Natural killer cell treated with Interleukin-12 subunit alpha and Interleukin-12 subunit beta and Interleukin-15 and Interleukin-18, amount 100 ng/mL, for 72 hours (primary cell): ENCODE results near the gene DBNDD2. TPM values are rescaled to one million over a fixed set of nuclear protein-coding genes. Genes with fewer than 3 reads are reported as not detected.

Experiments
- ATAC-seq, 2 donors: fragments of 150-1000 bp; cut with Tn5 transposase in 1 of 2; sonication (Bioruptor Pico), chemical (Tn5 transposase) in 1 of 2; 2 replicates each; pipeline ENCODE4 v1.10.0; 2021
- DNase-seq: peaks from one replicate; pipeline ENCODE4 v3.0.0; 2022; ENCODE audit warnings: low spot score
- H3K27ac Mint-ChIP-seq, 2 donors: 1 replicate in 1 of 2; 2 replicates in 1 of 2; pipeline ENCODE4 v1.8.0; 2022; ENCODE audit warnings: mixed read lengths in 2 of 2, mild to moderate bottlenecking in 1 of 2, moderate library complexity in 1 of 2
- H3K27me3 Mint-ChIP-seq, 2 donors: 1 replicate in 1 of 2; 2 replicates in 1 of 2; pipeline ENCODE4 v1.8.0; 2022; ENCODE audit warnings: mixed read lengths in 2 of 2
- H3K36me3 Mint-ChIP-seq: one replicate; pipeline ENCODE4 v1.8.0; 2022; ENCODE audit warnings: mixed read lengths
- H3K4me1 Mint-ChIP-seq, 2 donors: 1 replicate in 1 of 2; 2 replicates in 1 of 2; pipeline ENCODE4 v1.8.0; 2022; ENCODE audit warnings: low read depth in 2 of 2, mixed read lengths in 2 of 2, mild to moderate bottlenecking in 1 of 2
- H3K4me3 Mint-ChIP-seq: one replicate; pipeline ENCODE4 v1.8.0; 2022; ENCODE audit warnings: mixed read lengths
- H3K9me3 Mint-ChIP-seq: 2 replicates; pipeline ENCODE4 v1.8.0; 2022; ENCODE audit warnings: mixed read lengths
- total RNA-seq, 2 donors: library from RNA; stranded (reverse); gene quantifications; one replicate each; pipeline ENCODE4 v1.2.3, GENCODE V29; 2022

Gene DBNDD2, protein sequence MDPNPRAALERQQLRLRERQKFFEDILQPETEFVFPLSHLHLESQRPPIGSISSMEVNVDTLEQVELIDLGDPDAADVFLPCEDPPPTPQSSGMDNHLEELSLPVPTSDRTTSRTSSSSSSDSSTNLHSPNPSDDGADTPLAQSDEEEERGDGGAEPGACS
- total RNA-seq = 1 to 10 TPM; 6.1 to 6.4 TPM

DNA sequence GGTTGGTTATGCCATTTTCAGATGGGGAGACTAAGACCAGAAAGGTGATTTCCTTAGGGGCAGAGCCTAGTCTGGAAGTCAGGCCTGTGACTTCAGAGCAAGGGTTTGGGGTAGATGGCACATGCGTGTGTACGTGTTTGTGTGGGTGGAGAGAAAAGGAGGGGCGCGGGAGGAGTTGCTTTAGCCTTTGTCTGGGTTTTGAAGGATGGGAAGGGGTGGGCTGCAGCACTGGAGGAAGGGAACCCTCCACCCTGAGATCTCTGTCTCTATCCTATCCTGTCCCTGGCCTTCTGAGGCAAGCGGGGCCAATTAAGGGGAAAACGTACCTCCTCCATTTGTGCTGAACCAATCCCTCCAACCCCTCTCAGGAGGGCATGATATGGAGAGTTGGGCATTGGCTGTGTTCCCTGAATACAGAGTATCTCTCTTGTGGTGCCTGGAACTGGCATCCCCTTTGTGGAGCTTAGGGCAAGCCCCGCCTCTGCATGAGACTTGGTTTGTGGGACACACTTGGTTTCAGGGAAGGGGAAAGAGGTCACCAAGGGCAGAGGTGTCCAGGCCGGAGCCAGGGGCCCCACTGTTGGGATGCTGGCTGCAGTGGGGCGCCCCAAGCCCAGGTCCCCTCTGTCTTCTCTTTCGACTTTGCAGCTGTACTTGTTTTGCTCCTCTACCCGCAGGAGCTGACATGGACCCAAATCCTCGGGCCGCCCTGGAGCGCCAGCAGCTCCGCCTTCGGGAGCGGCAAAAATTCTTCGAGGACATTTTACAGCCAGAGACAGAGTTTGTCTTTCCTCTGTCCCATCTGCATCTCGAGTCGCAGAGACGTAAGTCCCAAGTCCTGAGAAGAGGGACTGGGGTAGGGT, at the start of gene DBNDD2:
DBNDD2 (plus strand) TSS at position 507 of the 863 bp plus-strand sequence; CDS start at position 686, 179 bp downstream.
- H3K9me3 Mint-ChIP-seq = no peaks in the 10 kb centered on the region
- H3K27ac Mint-ChIP-seq = no peak within 1 kb of the TSS
- DNase-seq (no peak), ATAC-seq (no peak)
- H3K4me3 Mint-ChIP-seq = peak within 1 kb of the TSS; percentile 49
- no peaks in the 10 kb centered on the region for H3K27me3 Mint-ChIP-seq
- H3K36me3 Mint-ChIP-seq = no peaks in the 10 kb centered on the region
- peaks cover 8 to 12% of the 10 kb centered on the region in 2 donors for H3K4me1 Mint-ChIP-seq

DNA sequence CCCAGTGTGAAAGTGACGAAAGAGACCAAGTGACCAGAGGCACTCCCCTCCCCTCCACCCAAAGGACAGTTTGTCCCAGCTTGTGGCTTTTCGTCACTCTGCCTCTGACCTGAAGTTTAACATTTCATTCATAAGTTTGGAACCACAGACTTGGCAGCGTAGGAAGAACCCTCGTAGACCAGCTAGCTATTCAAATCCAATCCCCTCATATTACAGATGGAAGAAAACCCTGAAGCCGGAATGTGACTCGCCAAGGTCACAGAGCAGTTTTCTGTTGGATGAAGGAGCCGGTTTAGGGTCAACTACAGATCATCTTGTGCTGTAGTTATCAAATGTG, 49.1 kb upstream of the DBNDD2 start:
- H3K9me3 Mint-ChIP-seq = no peaks in the 10 kb centered on the region
- no peak overlapping the region for H3K27ac Mint-ChIP-seq
- no peak overlapping the region for H3K4me3 Mint-ChIP-seq
- no peak for ATAC-seq
- H3K27me3 Mint-ChIP-seq = no peaks in the 10 kb centered on the region
- no peak for DNase-seq
- no peaks in the 10 kb centered on the region for H3K36me3 Mint-ChIP-seq
- H3K4me1 Mint-ChIP-seq = peaks cover 26 to 32% of the 10 kb centered on the region in 2 donors

DNA sequence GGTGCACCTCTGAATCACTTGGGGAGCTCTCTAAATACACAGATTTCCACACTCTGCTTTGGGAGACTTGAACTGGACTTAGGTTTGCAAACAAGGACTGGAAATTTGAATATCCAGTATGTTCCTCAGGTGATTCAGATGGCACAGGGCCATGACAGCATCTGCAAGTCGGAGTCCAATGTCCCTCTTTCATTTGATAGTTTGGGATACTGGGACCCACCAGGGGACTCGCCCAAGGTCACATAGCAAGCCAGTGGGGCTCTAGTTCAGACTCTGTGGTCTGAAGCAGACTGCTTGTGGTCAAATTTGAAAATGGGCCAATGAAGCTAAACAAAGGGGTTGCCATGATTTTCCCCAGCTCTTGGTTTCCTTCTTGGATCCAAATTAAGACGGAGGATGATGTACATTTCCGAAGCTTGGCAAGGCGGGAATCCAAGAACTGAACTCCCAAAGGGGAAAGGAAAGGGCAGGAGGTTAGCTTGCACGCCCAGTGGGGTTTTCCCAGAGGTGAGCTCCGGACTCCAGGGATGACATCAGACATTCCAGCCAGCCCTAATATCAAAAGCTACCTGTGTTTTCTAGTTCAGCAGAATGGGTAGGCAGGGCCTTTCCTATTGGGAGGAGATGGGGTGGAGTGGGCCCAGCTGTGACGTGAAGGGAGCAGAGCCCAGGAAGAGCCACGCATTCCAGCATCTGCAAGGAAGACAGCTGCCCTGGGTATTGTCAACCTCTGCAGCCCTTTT, 48.5 kb upstream of the DBNDD2 start:
- no peak for DNase-seq
- no peak overlapping the region for H3K4me3 Mint-ChIP-seq
- H3K36me3 Mint-ChIP-seq = no peaks in the 10 kb centered on the region

DNA sequence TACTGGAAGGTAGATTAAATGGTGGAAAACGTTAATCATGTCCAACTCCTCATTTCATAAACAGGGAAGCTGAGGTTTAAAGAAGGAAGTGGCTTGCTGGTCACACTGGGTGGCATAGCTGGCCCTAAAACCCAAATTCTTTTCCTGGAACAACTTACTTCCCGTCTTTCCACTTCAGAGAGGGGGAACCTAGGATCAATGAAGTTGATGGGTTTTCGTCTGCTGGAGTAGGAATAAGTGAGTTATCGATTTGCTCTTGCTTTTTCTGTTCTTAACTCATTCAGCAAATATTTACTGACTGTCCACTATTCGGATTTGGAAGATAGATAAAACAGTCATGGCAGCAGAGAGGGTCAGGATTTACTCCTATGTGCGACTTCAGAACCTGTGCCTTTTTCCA, 46.3 kb upstream of the DBNDD2 start:
- no peaks in the 10 kb centered on the region for H3K27me3 Mint-ChIP-seq
- DNase-seq = no peak
- H3K27ac Mint-ChIP-seq = no peak overlapping the region
- H3K36me3 Mint-ChIP-seq = peaks cover 5% of the 10 kb centered on the region
- ATAC-seq = no peak
- H3K4me1 Mint-ChIP-seq = peaks cover 21 to 24% of the 10 kb centered on the region in 2 donors
- H3K4me3 Mint-ChIP-seq = no peak overlapping the region
- no peaks in the 10 kb centered on the region for H3K9me3 Mint-ChIP-seq

More for the DNA sequence above, 48.5 kb upstream of the DBNDD2 start:
- Mint-ChIP-seq H3K27me3 (no peaks in the 10 kb centered on the region), H3K27ac (no peak overlapping the region), H3K9me3 (no peaks in the 10 kb centered on the region), H3K4me1 (peaks cover 26 to 31% of the 10 kb centered on the region in 2 donors)
- ATAC-seq = no peak

DNA sequence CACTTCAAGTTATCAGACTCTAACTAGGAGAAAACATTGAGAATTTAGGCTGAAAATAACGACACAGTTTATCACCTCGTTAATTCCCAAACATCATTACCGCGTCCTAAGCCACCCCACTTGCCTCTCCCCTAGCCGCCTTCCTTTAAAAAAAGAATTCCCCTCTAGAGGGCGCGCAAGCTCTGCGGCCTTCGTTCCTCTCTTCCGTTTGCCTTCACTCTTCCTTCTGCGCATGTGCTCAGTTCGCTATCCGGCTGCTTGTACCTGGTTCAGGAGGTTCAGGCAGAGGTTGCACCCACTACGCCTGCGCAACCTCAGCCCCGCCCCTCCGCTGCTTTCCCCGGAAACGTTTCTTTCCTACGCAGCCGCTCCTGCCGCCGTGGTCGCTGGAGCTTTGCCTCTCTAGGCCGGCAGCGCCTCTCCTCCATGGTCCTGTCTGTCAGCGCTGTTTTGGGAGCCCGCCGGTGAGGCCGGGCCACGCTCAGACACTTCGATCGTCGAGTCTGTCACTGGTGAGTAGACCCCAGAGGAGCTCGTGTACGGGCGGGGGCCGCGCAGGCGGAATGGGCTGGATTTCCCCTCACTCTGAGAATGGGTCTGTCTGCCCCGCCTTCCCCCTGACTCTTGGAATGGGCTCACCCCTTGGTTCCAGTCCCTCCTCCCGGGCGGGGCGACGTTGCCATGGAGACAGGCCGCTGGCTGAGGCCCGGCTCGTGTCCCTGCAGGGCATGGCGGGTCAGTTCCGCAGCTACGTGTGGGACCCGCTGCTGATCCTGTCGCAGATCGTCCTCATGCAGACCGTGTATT, 45.1 kb upstream of the DBNDD2 start, which contains the start of gene SYS1:
SYS1 (plus strand) TSS at position 353 of the 807 bp plus-strand sequence; CDS start at position 729, 376 bp downstream.
- no peaks in the 10 kb centered on the region for H3K9me3 Mint-ChIP-seq
- peaks cover 32 to 35% of the 10 kb centered on the region in 2 donors for H3K4me1 Mint-ChIP-seq
- ATAC-seq (peak; percentile 93 to 94), DNase-seq (peak; percentile 98)
- H3K4me3 Mint-ChIP-seq = peak within 1 kb of the TSS; percentile 95
- H3K27ac Mint-ChIP-seq = peak within 1 kb of the TSS; percentile 95 to 96
- H3K36me3 Mint-ChIP-seq = peaks cover 10% of the 10 kb centered on the region
- no peaks in the 10 kb centered on the region for H3K27me3 Mint-ChIP-seq

DNA sequence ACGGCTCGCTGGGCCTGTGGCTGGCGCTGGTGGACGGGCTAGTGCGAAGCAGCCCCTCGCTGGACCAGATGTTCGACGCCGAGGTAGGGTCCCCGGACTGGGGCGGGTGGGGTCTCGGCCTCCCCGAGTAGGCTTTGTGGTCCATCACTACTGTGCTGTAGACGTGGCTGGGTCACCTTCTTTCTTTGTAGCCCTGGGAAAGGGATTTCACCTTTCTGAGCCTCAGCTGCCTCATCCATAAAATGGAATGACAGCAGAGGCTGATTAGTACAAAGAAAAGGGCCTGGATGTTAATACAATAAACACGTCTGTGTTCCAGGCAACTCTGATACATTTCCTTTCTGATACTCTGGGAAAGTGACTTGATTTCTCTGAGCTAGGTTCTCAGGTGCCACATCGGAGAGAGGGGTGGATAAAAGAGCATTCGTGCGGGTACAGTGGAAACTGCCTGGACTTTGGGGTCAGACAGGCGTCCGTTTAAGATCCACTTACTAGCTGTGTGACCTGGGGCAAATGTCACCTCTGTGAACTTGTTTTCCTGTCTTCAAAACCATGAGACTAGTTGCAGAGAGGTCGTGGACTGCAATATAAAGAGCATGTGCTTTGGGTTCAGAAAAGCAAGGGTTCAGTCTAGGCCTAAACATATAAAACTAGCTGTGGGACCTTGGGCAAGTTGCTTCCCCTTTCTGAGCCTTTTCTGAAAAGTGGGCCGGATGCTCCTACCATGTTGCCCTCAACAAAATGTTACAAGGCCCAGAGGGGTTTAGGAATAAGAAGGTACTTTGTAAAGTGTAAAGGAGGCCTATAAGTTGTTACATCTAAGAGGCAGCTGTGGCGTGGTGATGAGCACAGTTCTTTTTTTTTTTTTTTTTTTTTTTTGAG, 44.2 kb upstream of the DBNDD2 start:
- peak overlapping the region; percentile 95 to 96 for H3K27ac Mint-ChIP-seq
- peaks cover 10% of the 10 kb centered on the region for H3K36me3 Mint-ChIP-seq
- no peaks in the 10 kb centered on the region for H3K9me3 Mint-ChIP-seq
- no peaks in the 10 kb centered on the region for H3K27me3 Mint-ChIP-seq
- DNase-seq = no peak
- H3K4me3 Mint-ChIP-seq = peak overlapping the region; percentile 95
- no peak for ATAC-seq
- peaks cover 40 to 43% of the 10 kb centered on the region in 2 donors for H3K4me1 Mint-ChIP-seq

DNA sequence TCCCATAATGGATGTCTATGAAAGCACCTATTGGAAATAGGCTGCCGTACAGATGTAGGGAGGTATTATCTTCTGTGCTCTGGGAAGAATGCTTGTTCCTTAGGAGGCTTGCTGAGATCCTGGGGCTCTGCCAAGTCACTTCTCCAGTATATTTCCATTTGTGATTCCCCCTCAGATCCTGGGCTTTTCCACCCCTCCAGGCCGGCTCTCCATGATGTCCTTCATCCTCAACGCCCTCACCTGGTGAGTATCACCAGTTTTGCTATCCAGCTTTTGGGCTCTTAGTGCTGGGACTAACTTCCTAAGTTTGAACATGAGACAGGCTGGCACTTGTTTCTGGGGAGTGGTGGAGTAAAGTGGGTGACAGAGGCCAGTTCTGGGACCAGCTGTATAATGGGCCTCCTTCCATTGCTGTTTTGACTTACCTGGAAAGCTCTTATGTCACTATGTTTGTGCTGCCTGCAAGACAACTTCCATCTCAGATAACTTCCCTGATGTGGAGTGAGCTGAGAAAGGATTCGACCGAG, 42.6 kb upstream of the DBNDD2 start:
- Mint-ChIP-seq H3K36me3 (peaks cover 10% of the 10 kb centered on the region), H3K9me3 (no peaks in the 10 kb centered on the region), H3K4me3 (peak overlapping the region; percentile 13), H3K27ac (peak overlapping the region in 1 of 2 donors; percentile 17), H3K4me1 (peaks cover 41 to 46% of the 10 kb centered on the region in 2 donors), H3K27me3 (no peaks in the 10 kb centered on the region)
- ATAC-seq (no peak), DNase-seq (no peak)

DNA sequence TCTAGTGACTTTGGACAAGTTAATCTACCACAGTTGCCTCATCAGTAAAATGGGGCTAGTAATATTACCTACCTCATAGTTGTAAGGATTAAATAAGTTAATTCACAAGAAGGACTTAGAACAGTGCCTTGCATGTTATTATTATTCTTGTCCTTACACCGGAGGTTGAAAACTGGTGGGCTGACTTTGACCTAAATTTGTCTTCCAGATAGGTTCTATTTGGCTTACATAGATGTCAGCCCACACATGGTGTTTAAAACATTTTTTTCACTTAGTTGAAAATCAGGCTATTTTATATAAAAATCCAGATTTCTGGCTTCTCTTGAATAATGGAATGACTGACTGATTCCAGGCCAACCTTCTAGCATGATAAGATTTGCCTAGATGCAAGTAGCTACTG, 41.9 kb upstream of the DBNDD2 start:
- H3K4me3 Mint-ChIP-seq = no peak overlapping the region
- peaks cover 10% of the 10 kb centered on the region for H3K36me3 Mint-ChIP-seq
- no peaks in the 10 kb centered on the region for H3K9me3 Mint-ChIP-seq
- ATAC-seq = no peak
- peaks cover 44 to 46% of the 10 kb centered on the region in 2 donors for H3K4me1 Mint-ChIP-seq
- H3K27ac Mint-ChIP-seq = peak overlapping the region in 1 of 2 donors; percentile 17
- H3K27me3 Mint-ChIP-seq = no peaks in the 10 kb centered on the region
- DNase-seq = no peak

DNA sequence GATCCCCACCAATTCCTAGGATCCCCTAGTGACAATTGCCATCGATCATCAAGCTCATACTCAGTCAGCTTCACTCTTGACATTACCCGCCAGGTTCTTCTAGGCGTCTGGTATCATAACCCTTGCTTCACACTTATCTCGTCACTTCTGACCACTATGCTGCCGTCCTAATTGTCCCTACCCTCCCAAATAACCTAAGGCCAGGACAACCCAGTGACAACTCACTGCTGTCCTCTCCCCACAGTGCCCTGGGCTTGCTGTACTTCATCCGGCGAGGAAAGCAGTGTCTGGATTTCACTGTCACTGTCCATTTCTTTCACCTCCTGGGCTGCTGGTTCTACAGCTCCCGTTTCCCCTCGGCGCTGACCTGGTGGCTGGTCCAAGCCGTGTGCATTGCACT, 41.5 kb upstream of the DBNDD2 start:
- Mint-ChIP-seq H3K4me3 (no peak overlapping the region), H3K27ac (no peak overlapping the region), H3K36me3 (peaks cover 10% of the 10 kb centered on the region), H3K9me3 (no peaks in the 10 kb centered on the region), H3K4me1 (peaks cover 46% of the 10 kb centered on the region in 2 donors), H3K27me3 (no peaks in the 10 kb centered on the region)
- ATAC-seq (no peak), DNase-seq (no peak)

DNA sequence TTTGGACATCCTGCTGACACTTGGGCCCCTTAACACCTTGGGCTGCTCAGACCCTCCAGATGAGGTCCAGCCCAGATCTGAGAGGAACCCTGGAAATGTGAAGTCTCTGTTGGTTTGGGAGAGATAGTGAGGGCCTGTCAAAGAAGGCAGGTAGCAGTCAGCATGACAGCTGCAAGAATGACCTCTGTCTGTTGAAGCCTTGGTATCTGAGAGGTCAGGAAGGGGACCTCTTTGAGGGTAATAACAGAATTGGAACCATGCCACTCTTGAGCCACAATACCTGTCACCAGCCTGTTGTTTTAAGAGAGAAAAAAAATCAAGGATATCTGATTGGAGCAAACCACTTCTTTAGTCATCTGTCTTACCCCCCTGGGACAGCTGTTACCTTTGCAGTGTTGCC, 41.0 kb upstream of the DBNDD2 start:
- H3K4me3 Mint-ChIP-seq = no peak overlapping the region
- H3K27ac Mint-ChIP-seq = peak overlapping the region; percentile 33 to 61
- no peak for DNase-seq
- H3K9me3 Mint-ChIP-seq = no peaks in the 10 kb centered on the region
- no peak for ATAC-seq
- peaks cover 46% of the 10 kb centered on the region in 2 donors for H3K4me1 Mint-ChIP-seq
- peaks cover 10% of the 10 kb centered on the region for H3K36me3 Mint-ChIP-seq
- no peaks in the 10 kb centered on the region for H3K27me3 Mint-ChIP-seq

DNA sequence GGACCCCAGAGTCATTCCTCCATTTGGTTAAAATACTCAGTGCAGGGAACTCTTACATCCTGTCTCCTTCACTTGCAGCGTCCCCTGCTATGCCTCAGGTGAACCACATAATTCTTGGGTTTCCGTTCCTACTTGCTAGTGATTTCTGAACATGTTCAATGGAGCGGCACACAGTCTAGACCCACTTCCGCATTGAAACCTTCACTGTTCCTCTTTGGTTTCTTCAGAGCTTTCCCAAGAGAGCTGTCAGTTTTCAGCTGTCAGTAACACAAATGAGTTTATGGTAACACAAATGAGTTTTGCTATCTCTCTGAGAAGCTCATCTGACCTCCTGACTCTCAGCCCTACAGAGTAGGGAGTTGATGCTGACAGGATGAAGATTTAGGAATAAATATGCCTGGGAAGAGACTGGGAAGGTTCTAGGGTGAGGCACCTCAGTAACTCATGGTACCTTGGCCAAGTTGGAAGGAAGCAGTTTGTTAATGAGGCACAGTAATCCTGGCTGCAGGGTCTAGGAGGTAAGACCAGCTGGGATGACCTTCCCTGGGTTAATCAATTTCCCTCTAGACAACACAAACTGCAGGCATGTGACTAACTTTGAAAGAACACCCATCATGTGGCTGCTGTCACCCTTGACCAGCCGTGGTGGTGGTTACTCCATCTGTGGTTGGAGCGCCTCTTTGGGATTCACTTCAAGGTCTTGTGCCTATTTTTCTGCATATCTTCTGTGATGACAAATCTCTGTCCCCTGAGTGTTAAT, 39.7 kb upstream of the DBNDD2 start:
- peaks cover 45 to 47% of the 10 kb centered on the region in 2 donors for H3K4me1 Mint-ChIP-seq
- H3K9me3 Mint-ChIP-seq = no peaks in the 10 kb centered on the region
- ATAC-seq (peak; percentile 58 to 70), DNase-seq (no peak)
- peaks cover 10% of the 10 kb centered on the region for H3K36me3 Mint-ChIP-seq
- H3K27me3 Mint-ChIP-seq = no peaks in the 10 kb centered on the region
- peak overlapping the region; percentile 83 for H3K4me3 Mint-ChIP-seq
- peak overlapping the region; percentile 33 to 61 for H3K27ac Mint-ChIP-seq
